BJ (cell line): ENCODE data around the gene CTNNBL1. TPM values are rescaled to one million over a fixed set of nuclear protein-coding genes. Genes with fewer than 3 reads are reported as not detected.

Source experiments
- CTCF ChIA-PET: fragments of 350-600 bp; formaldehyde crosslinking; extraction: SDS; loops from one replicate; lab custom pipeline; 2021; ENCODE audit warnings: antibody characterized with exemption, inconsistent platforms; lab: Yijun Ruan, JAX
- POLR2A ChIA-PET: fragments of 300-600 bp; sonication (Branson Sonifier 250); formaldehyde crosslinking; extraction: SDS; loops from one replicate; lab custom pipeline; 2021; ENCODE audit warnings: antibody characterized with exemption; lab: Charles Lee
- DNase-seq: peaks from one replicate; pipeline ENCODE4 v3.0.0-alpha.2; 2011; ENCODE audit warnings: low read depth
- H3K27me3 ChIP-seq: 2 replicates; pipeline ENCODE4 v1.6.0; 2011; ENCODE audit warnings: low read length; ENCODE audit not compliant: control insufficient read depth, insufficient read depth
- H3K36me3 ChIP-seq: 2 replicates; pipeline ENCODE4 v1.5.1; 2011; ENCODE audit warnings: low read length; ENCODE audit not compliant: control insufficient read depth, insufficient read depth
- H3K4me3 ChIP-seq: 2 replicates; pipeline ENCODE4 v1.5.1; 2011; ENCODE audit warnings: low read depth, mild to moderate bottlenecking, control low read depth, low read length
- polyA plus RNA-seq: library from polyadenylated mRNA; depleted of rRNA; stranded (reverse); fragments of >200 nt; gene quantifications from 2 replicates; pipeline ENCODE4 v1.2.3, GENCODE V29; 2011
- TF ChIP-seq, protein P1 (sequence below): IDR thresholded peaks from 2 replicates; pipeline ENCODE4 v1.5.1; 2011; ENCODE audit warnings: low read depth, mild to moderate bottlenecking, control low read depth, inconsistent platforms, low read length, moderate library complexity; ENCODE audit not compliant: insufficient read depth

Gene CTNNBL1
- polyA plus RNA-seq, 1 experiment = 38.4 TPM

DNA sequence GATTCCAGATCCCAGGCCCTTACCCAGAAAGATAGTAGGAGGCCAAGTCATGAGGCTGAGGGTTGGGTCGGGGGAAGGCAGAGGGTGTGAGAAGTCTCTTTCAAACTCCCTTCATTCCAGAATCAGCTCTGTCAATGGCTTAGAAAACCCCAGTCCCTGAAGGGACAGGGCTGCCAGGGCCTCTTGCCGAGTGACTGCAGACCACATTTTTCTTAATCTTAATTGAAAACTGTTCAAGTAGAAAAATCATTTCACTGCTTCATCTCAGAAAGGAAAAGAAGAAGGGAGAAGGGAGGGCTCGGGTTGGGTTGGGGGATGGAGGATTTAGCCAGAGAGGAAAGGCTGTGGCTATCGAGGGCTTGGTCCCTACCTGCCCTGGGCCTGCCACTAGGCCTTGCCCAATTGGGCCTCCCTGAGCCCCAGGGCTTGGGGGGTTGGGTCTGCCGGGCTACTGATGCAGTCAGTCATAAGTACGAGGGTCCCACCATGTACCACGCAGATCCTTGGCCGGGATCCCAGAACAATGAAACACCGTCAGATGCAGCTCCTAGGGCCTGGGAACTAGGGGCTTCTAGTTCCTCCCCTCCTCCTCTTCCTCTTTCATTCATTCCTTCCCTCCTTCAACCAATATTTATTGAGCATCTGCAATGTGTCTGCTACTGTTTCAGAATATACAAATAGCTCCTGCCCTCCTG is 44.0 kb upstream of the CTNNBL1 start:
- POLR2A ChIA-PET = no interaction called here
- TF ChIP-seq, protein P1, sequence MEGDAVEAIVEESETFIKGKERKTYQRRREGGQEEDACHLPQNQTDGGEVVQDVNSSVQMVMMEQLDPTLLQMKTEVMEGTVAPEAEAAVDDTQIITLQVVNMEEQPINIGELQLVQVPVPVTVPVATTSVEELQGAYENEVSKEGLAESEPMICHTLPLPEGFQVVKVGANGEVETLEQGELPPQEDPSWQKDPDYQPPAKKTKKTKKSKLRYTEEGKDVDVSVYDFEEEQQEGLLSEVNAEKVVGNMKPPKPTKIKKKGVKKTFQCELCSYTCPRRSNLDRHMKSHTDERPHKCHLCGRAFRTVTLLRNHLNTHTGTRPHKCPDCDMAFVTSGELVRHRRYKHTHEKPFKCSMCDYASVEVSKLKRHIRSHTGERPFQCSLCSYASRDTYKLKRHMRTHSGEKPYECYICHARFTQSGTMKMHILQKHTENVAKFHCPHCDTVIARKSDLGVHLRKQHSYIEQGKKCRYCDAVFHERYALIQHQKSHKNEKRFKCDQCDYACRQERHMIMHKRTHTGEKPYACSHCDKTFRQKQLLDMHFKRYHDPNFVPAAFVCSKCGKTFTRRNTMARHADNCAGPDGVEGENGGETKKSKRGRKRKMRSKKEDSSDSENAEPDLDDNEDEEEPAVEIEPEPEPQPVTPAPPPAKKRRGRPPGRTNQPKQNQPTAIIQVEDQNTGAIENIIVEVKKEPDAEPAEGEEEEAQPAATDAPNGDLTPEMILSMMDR = no peak
- CTCF ChIA-PET = no interaction called here
- Histone ChIP-seq H3K27me3 (peaks cover 6% of the 10 kb centered on the region), H3K36me3 (no peaks in the 10 kb centered on the region), H3K4me3 (no peak overlapping the region)
- DNase-seq = no peak

GRCh38 chr20:37650661-37651060 is 43.2 kb upstream of the CTNNBL1 start:
- H3K27me3 ChIP-seq = peaks cover 6% of the 10 kb centered on the region
- no peak for DNase-seq
- ChIA-PET CTCF (no interaction called here), POLR2A (no interaction called here)
- no peaks in the 10 kb centered on the region for H3K36me3 ChIP-seq
- no peak overlapping the region for H3K4me3 ChIP-seq
- TF ChIP-seq, protein P1 = no peak

GRCh38 chr20:37651932-37652331 is 41.9 kb upstream of the CTNNBL1 start:
- no peak overlapping the region for H3K4me3 ChIP-seq
- ChIA-PET POLR2A (no interaction called here), CTCF (interaction anchor here (1.0 kb wide), 1 partner anchor 11 kb away, joined by 3 read pairs; no protein-coding TSS in a partner anchor)

DNA sequence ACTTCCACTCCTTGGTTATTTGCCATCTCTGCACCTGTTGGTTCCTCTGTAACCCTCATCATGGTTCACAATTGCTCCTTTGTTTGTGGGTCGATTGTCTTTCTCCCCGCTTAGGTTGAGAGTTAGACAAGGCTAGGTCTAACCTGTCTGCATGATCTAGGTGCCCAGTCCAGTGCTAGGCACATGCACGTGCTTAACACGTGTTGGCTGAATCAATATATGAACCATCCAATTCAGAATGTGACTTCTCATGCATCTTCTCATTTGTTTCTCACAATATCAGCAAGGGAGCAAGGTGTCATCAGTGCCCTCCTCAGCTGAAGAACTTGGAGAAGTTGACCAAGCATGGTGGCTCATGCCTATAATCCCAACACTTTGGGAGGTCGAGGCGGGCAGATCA is 36.9 kb upstream of the CTNNBL1 start:
- H3K27me3 ChIP-seq = 0 out of 2 replicates have a peak, but pooled peaks cover 2% of the 10 kb centered on the region
- CTCF ChIA-PET = interaction anchor here (1.3 kb wide), 1 partner anchor 92 kb away, joined by 4 read pairs; no protein-coding TSS in a partner anchor
- no peak for DNase-seq
- POLR2A ChIA-PET = no interaction called here
- TF ChIP-seq, protein P1 = no peak
- no peak overlapping the region for H3K4me3 ChIP-seq
- no peaks in the 10 kb centered on the region for H3K36me3 ChIP-seq

More at GRCh38 chr20:37651932-37652331, 41.9 kb upstream of the CTNNBL1 start:
- TF ChIP-seq, protein P1 = peak; percentile 44
- peaks cover 6% of the 10 kb centered on the region for H3K27me3 ChIP-seq
- no peak for DNase-seq
- no peaks in the 10 kb centered on the region for H3K36me3 ChIP-seq

DNA sequence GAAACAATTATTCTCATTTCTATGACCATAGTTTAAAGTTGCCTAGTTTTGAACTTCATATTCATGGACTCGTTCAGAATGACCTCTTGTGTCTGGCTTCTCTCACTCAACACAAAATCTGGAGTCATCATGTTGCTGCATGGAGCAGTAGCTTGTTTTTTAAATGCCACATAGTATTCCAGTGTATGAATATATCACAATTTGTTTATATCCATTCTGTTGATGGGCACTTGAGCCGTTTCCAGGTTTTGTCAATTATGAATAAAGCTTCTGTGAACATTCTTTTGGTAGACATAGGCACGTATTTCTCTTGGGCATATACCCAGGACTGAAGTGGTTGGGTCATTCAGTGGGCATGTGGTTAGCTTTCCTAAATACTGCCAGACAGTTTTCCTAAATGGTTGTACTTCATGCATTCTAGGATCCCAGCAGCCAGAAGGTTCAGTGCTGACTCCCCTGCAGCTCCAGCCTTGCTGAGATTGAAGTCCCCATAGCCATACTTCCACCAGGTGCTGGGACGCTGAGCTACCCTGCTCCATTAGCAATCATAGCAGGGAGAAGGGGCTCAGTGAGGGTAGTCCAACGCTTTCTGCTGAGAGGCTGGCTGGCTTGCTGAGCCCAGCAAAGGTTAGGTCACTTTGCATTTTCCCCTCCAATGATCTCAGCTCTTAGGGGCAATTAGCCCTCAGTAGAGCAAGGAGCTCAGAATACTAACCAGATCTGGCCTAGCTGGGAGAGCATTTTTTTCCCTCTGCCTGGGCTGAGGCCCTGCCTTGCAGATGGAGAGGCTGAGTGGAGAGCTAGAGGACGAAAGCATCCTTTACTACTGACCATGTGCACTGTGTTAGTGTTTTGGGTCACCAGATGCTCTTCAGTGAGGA is 35.7 kb upstream of the CTNNBL1 start:
- ChIA-PET CTCF (interaction anchor here (1.3 kb wide), 1 partner anchor 94 kb away, joined by 4 read pairs; no protein-coding TSS in a partner anchor), POLR2A (no interaction called here)
- no peak for DNase-seq
- no peak overlapping the region for H3K4me3 ChIP-seq
- TF ChIP-seq, protein P1 = no peak
- 0 out of 2 replicates have a peak, but pooled peaks cover 2% of the 10 kb centered on the region for H3K27me3 ChIP-seq
- H3K36me3 ChIP-seq = no peaks in the 10 kb centered on the region
